B cell (primary cell): ENCODE data around the gene PEA15. TPM values are rescaled to one million over a fixed set of nuclear protein-coding genes. Genes with fewer than 3 reads are reported as not detected.

ENCODE experiments used
- ATAC-seq: fragments of 200-7000 bp; cut with Tn5 transposase; one replicate; pipeline ENCODE4 v1.10.0; 2021; ENCODE audit warnings: low read depth, mild to moderate bottlenecking, moderate number of reproducible peaks, moderate library complexity
- CTCF ChIA-PET: fragments of 350-600 bp; sonication (Branson Sonifier 250); formaldehyde crosslinking; loops from one replicate; lab custom pipeline; 2021; ENCODE audit warnings: antibody characterized with exemption, inconsistent platforms; lab: Charles Lee
- POLR2A ChIA-PET: fragments of 350-600 bp; sonication (Branson Sonifier 250); formaldehyde crosslinking; loops from one replicate; lab custom pipeline; 2021; ENCODE audit warnings: antibody characterized with exemption; lab: Charles Lee
- DNase-seq: peaks from one replicate; pipeline ENCODE4 v3.0.0; 2013
- H2AFZ ChIP-seq: 2 replicates; pipeline ENCODE4 v1.6.1; 2012; ENCODE audit warnings: mild to moderate bottlenecking, low read depth, low read length; ENCODE audit not compliant: insufficient read depth, poor library complexity, severe bottlenecking
- H3K27ac ChIP-seq, 2 donors: 1 replicate in 1 of 2; 2 replicates in 1 of 2; pipeline ENCODE4 v1.5.1; 2012 to 2013; ENCODE audit warnings: low read length in 2 of 2, mild to moderate bottlenecking in 2 of 2, moderate library complexity in 1 of 2
- H3K27me3 ChIP-seq, 4 experiments: fragments of 200-600 bp in 1 of 4; sonication (generic) in 1 of 4; replicated peaks in 1 of 4; 1 replicate in 2 of 4; 2 replicates in 2 of 4; pipeline versions ENCODE4 v1.6.1 to v1.7.0; 2013 to 2016; ENCODE audit warnings: low read length in 3 of 4, mild to moderate bottlenecking in 2 of 4, mixed read lengths in 1 of 4, moderate library complexity in 1 of 4; ENCODE audit not compliant: insufficient read depth in 4 of 4, control insufficient read depth in 3 of 4; ENCODE audit errors: control extremely low read depth in 1 of 4
- H3K36me3 ChIP-seq, 2 experiments: replicated peaks in 1 of 2; 1 replicate in 1 of 2; 2 replicates in 1 of 2; pipeline versions ENCODE4 v1.6.1 to v1.7.1; 2013; ENCODE audit warnings: low read length in 1 of 2; ENCODE audit not compliant: insufficient read depth in 2 of 2, control insufficient read depth in 1 of 2; ENCODE audit errors: control extremely low read depth in 1 of 2, extremely low read depth in 1 of 2
- H3K4me1 ChIP-seq, 2 donors: fragments of 200-600 bp in 1 of 2; sonication (generic) in 1 of 2; 1 replicate in 1 of 2; 2 replicates in 1 of 2; pipeline versions ENCODE4 v1.5.1 to v1.6.1; 2013 to 2017; ENCODE audit warnings: low read length in 2 of 2; ENCODE audit not compliant: control insufficient read depth in 2 of 2, insufficient read depth in 2 of 2
- H3K4me2 ChIP-seq: replicated peaks from 2 replicates; pipeline ENCODE3; 2012; ENCODE audit warnings: mild to moderate bottlenecking, low read depth, low read length; ENCODE audit not compliant: poor library complexity, severe bottlenecking
- H3K4me3 ChIP-seq, 5 experiments: fragments of 200-600 bp in 1 of 5; sonication (generic) in 1 of 5; 1 replicate in 3 of 5; 2 replicates in 2 of 5; pipeline versions ENCODE4 v1.5.1 to v1.7.0; 2011 to 2016; ENCODE audit warnings: low read length in 4 of 5, mild to moderate bottlenecking in 4 of 5, low read depth in 2 of 5, control low read depth in 1 of 5, moderate library complexity in 1 of 5; ENCODE audit not compliant: insufficient read depth in 1 of 5; ENCODE audit errors: control extremely low read depth in 1 of 5, extremely low read depth in 1 of 5
- H3K79me2 ChIP-seq: fragments of 200-600 bp; sonication (generic); one replicate; pipeline ENCODE4 v1.6.0; 2016; ENCODE audit warnings: low read length; ENCODE audit not compliant: control insufficient read depth, insufficient read depth
- H3K9ac ChIP-seq: fragments of 200-600 bp; sonication (generic); 2 replicates; pipeline ENCODE4 v1.6.1; 2017; ENCODE audit warnings: mild to moderate bottlenecking, low read length, moderate library complexity
- H3K9me3 ChIP-seq, 3 donors: one replicate each; pipeline versions ENCODE4 v1.6.1 to v1.7.1; 2013; ENCODE audit warnings: low read length in 2 of 3; ENCODE audit not compliant: control insufficient read depth in 2 of 3, insufficient read depth in 1 of 3; ENCODE audit errors: control extremely low read depth in 1 of 3
- H4K20me1 ChIP-seq: 2 replicates; pipeline ENCODE4 v1.6.0; 2012; ENCODE audit warnings: mild to moderate bottlenecking, low read length; ENCODE audit not compliant: insufficient read depth, control insufficient read depth, poor library complexity, severe bottlenecking
- H3K27ac Mint-ChIP-seq: one replicate; pipeline ENCODE4 v1.8.0; 2021; ENCODE audit warnings: mixed read lengths
- H3K27me3 Mint-ChIP-seq: one replicate; pipeline ENCODE4 v1.8.0; 2021; ENCODE audit warnings: mixed read lengths
- H3K4me1 Mint-ChIP-seq: one replicate; pipeline ENCODE4 v1.8.0; 2021; ENCODE audit warnings: mixed read lengths
- H3K4me3 Mint-ChIP-seq: one replicate; pipeline ENCODE4 v1.8.0; 2021; ENCODE audit warnings: mixed read lengths
- H3K9me3 Mint-ChIP-seq: one replicate; pipeline ENCODE4 v1.8.0; 2022; ENCODE audit warnings: mixed read lengths; ENCODE audit not compliant: insufficient read depth
- CTCF ChIP-seq: fragments of 200-600 bp; IDR thresholded peaks from one replicate; pipeline ENCODE4 v1.8.0; 2022; ENCODE audit warnings: antibody characterized with exemption, mild to moderate bottlenecking
- EZH2 ChIP-seq: IDR thresholded peaks from 2 replicates; pipeline ENCODE4 v1.6.1; 2012; ENCODE audit warnings: borderline replicate concordance, low read depth, mild to moderate bottlenecking, moderate library complexity, low read length; ENCODE audit not compliant: insufficient read depth, poor library complexity, severe bottlenecking
- WGBS: methylation state at CpG from one replicate; pipeline ENCODE4 v1.1.5; 2013; ENCODE audit warnings: missing lambda C conversion rate; ENCODE audit not compliant: insufficient coverage; 5-methylcytosine and 5-hydroxymethylcytosine counted together
- intact Hi-C: fragments of 100-400 bp; cut with micrococcal nuclease; formaldehyde crosslinking; loops from one replicate; pipeline ENCODE4 v1.10.0; 2022
- polyA plus RNA-seq: library from polyadenylated mRNA; depleted of rRNA; stranded (reverse); fragments of >200 nt; gene quantifications from 2 replicates; pipeline ENCODE4 v1.2.3, GENCODE V29; 2012
- total RNA-seq, 2 donors: library from RNA; stranded (reverse); fragments of 120-200 nt in 1 of 2; gene quantifications; 1 replicate in 1 of 2; 2 replicates in 1 of 2; pipeline versions ENCODE4 v1.2.3 to v1.2.4, GENCODE V29; 2013 to 2022

The PEA15 gene
- total and polyA plus RNA-seq, 2 donors (not counting 1 experiment from before 2014, with no cell fraction given), result 81.7 to 91.4 TPM

GRCh38 chr1:160226623-160227022, 21.4 kb downstream of the PEA15 start:
- Histone ChIP-seq H3K79me2 (no peaks in the 10 kb centered on the region), H3K4me1 (no peaks in the 10 kb centered on the region), H3K27ac (no peak overlapping the region), H2AFZ (no peak overlapping the region), H3K27me3 (no peaks in the 10 kb centered on the region), H3K9me3 (no peaks in the 10 kb centered on the region), H3K9ac (no peak overlapping the region), H3K36me3 (peaks cover 26 to 93% of the 10 kb centered on the region in 2 experiments), H3K4me2 (no peak overlapping the region), H4K20me1 (no peaks in the 10 kb centered on the region), H3K4me3 (no peak overlapping the region)
- CTCF ChIA-PET, result interaction anchor here (1.2 to 2.0 kb wide), 3 partner anchors 9 to 33 kb away, joined by 3 to 9 read pairs (median 6); no protein-coding TSS in a partner anchor
- DNase-seq (no peak), ATAC-seq (no peak)
- no peaks in the 10 kb centered on the region for H3K9me3 Mint-ChIP-seq
- H3K27ac Mint-ChIP-seq, result no peak overlapping the region
- POLR2A ChIA-PET, result no interaction called here
- H3K27me3 Mint-ChIP-seq, result no peaks in the 10 kb centered on the region
- intact Hi-C loops, result no loop called here
- no peak overlapping the region for H3K4me3 Mint-ChIP-seq
- TF ChIP-seq EZH2 (no peak), CTCF (no peak)
- no CpG with 5 or more reads among the region's 2 CpGs for WGBS
- H3K4me1 Mint-ChIP-seq, result no peaks in the 10 kb centered on the region

- ATAC-seq, result no peak
- H3K27me3 ChIP-seq, result no peaks in the 10 kb centered on the region
- intact Hi-C loops, result no loop called here
- no peak overlapping the region for H3K27ac ChIP-seq
- no peaks in the 10 kb centered on the region for H4K20me1 ChIP-seq
- H3K4me2 ChIP-seq, result no peak overlapping the region
- CTCF ChIA-PET, result interaction anchor here (1.8 to 3.8 kb wide), 3 partner anchors 9 to 34 kb away, joined by 6 to 14 read pairs (median 9); no protein-coding TSS in a partner anchor
- H3K4me3 ChIP-seq, result no peak overlapping the region
- no peak for DNase-seq
- POLR2A ChIA-PET, result no interaction called here
- H3K79me2 ChIP-seq, result no peaks in the 10 kb centered on the region
- H3K27ac Mint-ChIP-seq, result no peak overlapping the region
- no peaks in the 10 kb centered on the region for H3K9me3 Mint-ChIP-seq
- H3K36me3 ChIP-seq, result peaks cover 26 to 93% of the 10 kb centered on the region in 2 experiments
- no peak overlapping the region for H3K9ac ChIP-seq
- no peaks in the 10 kb centered on the region for H3K27me3 Mint-ChIP-seq
- H3K4me3 Mint-ChIP-seq, result no peak overlapping the region
- TF ChIP-seq CTCF, result no peak
- TF ChIP-seq EZH2, result no peak
- no peaks in the 10 kb centered on the region for H3K4me1 Mint-ChIP-seq
- WGBS, result 100% methylated on average over 3 of the region's 4 CpGs
- H2AFZ ChIP-seq, result no peak overlapping the region
- no peaks in the 10 kb centered on the region for H3K9me3 ChIP-seq
- no peaks in the 10 kb centered on the region for H3K4me1 ChIP-seq
These were observed 21.9 kb downstream of the PEA15 start for GRCh38 chr1:160227034-160227433.
